Mesendoderm (in vitro differentiated cells): ENCODE measurements around the gene PPARGC1A.

ENCODE experiments used
- DNase-seq: peaks from one replicate; pipeline ENCODE4 v3.0.0; 2013
- H2AK5ac ChIP-seq: 2 replicates; pipeline ENCODE4 v1.6.1; 2013; ENCODE audit warnings: low read length, inconsistent platforms
- H2BK120ac ChIP-seq: 2 replicates; pipeline ENCODE4 v1.6.1; 2013; ENCODE audit warnings: low read depth, mild to moderate bottlenecking, low read length, moderate library complexity, mixed read lengths
- H2BK15ac ChIP-seq: replicated peaks from 2 replicates; pipeline ENCODE4 v1.6.1; 2013; ENCODE audit warnings: low read depth, mild to moderate bottlenecking, moderate library complexity
- H2BK5ac ChIP-seq: 2 replicates; pipeline ENCODE4 v1.6.1; 2013; ENCODE audit warnings: low read length, inconsistent platforms
- H3K18ac ChIP-seq: 2 replicates; pipeline ENCODE4 v1.6.1; 2013; ENCODE audit warnings: mild to moderate bottlenecking, low read length, mixed read lengths
- H3K23ac ChIP-seq: one replicate; pipeline ENCODE4 v1.6.1; 2013; ENCODE audit warnings: low read length
- H3K27ac ChIP-seq: 2 replicates; pipeline ENCODE4 v1.5.1; 2013; ENCODE audit warnings: low read depth, mild to moderate bottlenecking, inconsistent platforms, low read length, moderate library complexity
- H3K27me3 ChIP-seq: 2 replicates; pipeline ENCODE4 v1.6.1; 2013; ENCODE audit warnings: low read length, control low read depth, mild to moderate bottlenecking, inconsistent platforms; ENCODE audit not compliant: insufficient read depth, poor library complexity
- H3K36me3 ChIP-seq: 2 replicates; pipeline ENCODE4 v1.6.1; 2013; ENCODE audit warnings: low read length, inconsistent platforms; ENCODE audit not compliant: control insufficient read depth, insufficient read depth
- H3K4ac ChIP-seq: one replicate; pipeline ENCODE4 v1.6.1; 2013; ENCODE audit warnings: low read depth, mild to moderate bottlenecking, low read length, moderate library complexity
- H3K4me1 ChIP-seq: 2 replicates; pipeline ENCODE4 v1.6.1; 2013; ENCODE audit warnings: low read depth, low read length, inconsistent platforms; ENCODE audit not compliant: control insufficient read depth
- H3K4me2 ChIP-seq: 2 replicates; pipeline ENCODE4 v1.6.1; 2013; ENCODE audit warnings: low read length
- H3K4me3 ChIP-seq: 2 replicates; pipeline ENCODE4 v1.5.1; 2013; ENCODE audit warnings: mild to moderate bottlenecking, low read length
- H3K56ac ChIP-seq: one replicate; pipeline ENCODE4 v1.6.1; 2013; ENCODE audit warnings: low read length
- H3K79me1 ChIP-seq: 2 replicates; pipeline ENCODE4 v1.6.1; 2013; ENCODE audit warnings: low read length, inconsistent platforms
- H3K79me2 ChIP-seq: 2 replicates; pipeline ENCODE4 v1.6.1; 2013; ENCODE audit warnings: mild to moderate bottlenecking, low read length; ENCODE audit not compliant: control insufficient read depth, insufficient read depth
- H3K9ac ChIP-seq: 2 replicates; pipeline ENCODE4 v1.6.1; 2013; ENCODE audit warnings: low read length, inconsistent platforms
- H4K5ac ChIP-seq: one replicate; pipeline ENCODE4 v1.6.1; 2013; ENCODE audit warnings: low read length
- H4K8ac ChIP-seq: one replicate; pipeline ENCODE4 v1.6.1; 2013; ENCODE audit warnings: low read depth, mild to moderate bottlenecking, control low read depth, low read length, moderate library complexity
- WGBS: extraction: QIAGEN DNeasy Blood & Tissue Kit; methylation state at CpG from one replicate; pipeline ENCODE4 v1.1.7; 2013; ENCODE audit warnings: low lambda C conversion rate, missing lambda C conversion rate; ENCODE audit not compliant: insufficient coverage; ENCODE audit errors: extremely low coverage; 5-methylcytosine and 5-hydroxymethylcytosine counted together

The PPARGC1A gene

GRCh38 chr4:23887989-23888388, 1.9 kb downstream of the PPARGC1A start:
- no peak overlapping the region for H3K18ac ChIP-seq
- H4K8ac ChIP-seq: no peak overlapping the region
- no peak overlapping the region for H2BK5ac ChIP-seq
- H3K4me1 ChIP-seq: peaks cover 5% of the 10 kb centered on the region
- no peaks in the 10 kb centered on the region for H3K36me3 ChIP-seq
- no peak overlapping the region for H3K27ac ChIP-seq
- H4K5ac ChIP-seq: no peak overlapping the region
- H3K9ac ChIP-seq: no peak overlapping the region
- no peaks in the 10 kb centered on the region for H3K27me3 ChIP-seq
- H3K4ac ChIP-seq: no peak overlapping the region
- no peak for DNase-seq
- H3K56ac ChIP-seq: no peak overlapping the region
- H3K23ac ChIP-seq: no peak overlapping the region
- H3K79me1 ChIP-seq: no peaks in the 10 kb centered on the region
- H2BK15ac ChIP-seq: no peak overlapping the region
- no peak overlapping the region for H3K4me2 ChIP-seq
- no peak overlapping the region for H2AK5ac ChIP-seq
- H3K4me3 ChIP-seq: no peak overlapping the region
- no CpG with 5 or more reads among the region's 7 CpGs for WGBS
- H3K79me2 ChIP-seq: no peaks in the 10 kb centered on the region
- no peak overlapping the region for H2BK120ac ChIP-seq

GRCh38 chr4:23887173-23887572, 2.7 kb downstream of the PPARGC1A start:
- no peaks in the 10 kb centered on the region for H3K79me1 ChIP-seq
- no peaks in the 10 kb centered on the region for H3K36me3 ChIP-seq
- H3K23ac ChIP-seq: no peak overlapping the region
- peaks cover 5% of the 10 kb centered on the region for H3K4me1 ChIP-seq
- WGBS: no CpG with 5 or more reads among the region's 3 CpGs
- no peak overlapping the region for H3K56ac ChIP-seq
- no peak overlapping the region for H3K9ac ChIP-seq
- no peaks in the 10 kb centered on the region for H3K27me3 ChIP-seq
- no peak overlapping the region for H3K4ac ChIP-seq
- H2BK15ac ChIP-seq: no peak overlapping the region
- DNase-seq: no peak
- no peaks in the 10 kb centered on the region for H3K79me2 ChIP-seq
- no peak overlapping the region for H4K8ac ChIP-seq
- H3K4me2 ChIP-seq: no peak overlapping the region
- no peak overlapping the region for H3K27ac ChIP-seq
- no peak overlapping the region for H4K5ac ChIP-seq
- H3K4me3 ChIP-seq: no peak overlapping the region
- H2AK5ac ChIP-seq: no peak overlapping the region
- no peak overlapping the region for H2BK5ac ChIP-seq
- no peak overlapping the region for H3K18ac ChIP-seq
- H2BK120ac ChIP-seq: no peak overlapping the region

GRCh38 chr4:23885943-23886590, 3.8 kb downstream of the PPARGC1A start:
- H3K18ac ChIP-seq: no peak overlapping the region
- no peak for DNase-seq
- no peak overlapping the region for H3K56ac ChIP-seq
- H3K4me1 ChIP-seq: peaks cover 5% of the 10 kb centered on the region
- H2BK15ac ChIP-seq: no peak overlapping the region
- no peaks in the 10 kb centered on the region for H3K79me1 ChIP-seq
- H3K23ac ChIP-seq: no peak overlapping the region
- H3K9ac ChIP-seq: no peak overlapping the region
- no peak overlapping the region for H3K4ac ChIP-seq
- no peaks in the 10 kb centered on the region for H3K27me3 ChIP-seq
- H3K27ac ChIP-seq: no peak overlapping the region
- no peaks in the 10 kb centered on the region for H3K36me3 ChIP-seq
- no peak overlapping the region for H3K4me3 ChIP-seq
- no peaks in the 10 kb centered on the region for H3K79me2 ChIP-seq
- no peak overlapping the region for H3K4me2 ChIP-seq
- H4K8ac ChIP-seq: no peak overlapping the region
- H2BK5ac ChIP-seq: no peak overlapping the region
- no peak overlapping the region for H2AK5ac ChIP-seq
- H4K5ac ChIP-seq: no peak overlapping the region
- no CpG with 5 or more reads among the region's 6 CpGs for WGBS
- no peak overlapping the region for H2BK120ac ChIP-seq

- Histone ChIP-seq H3K36me3 (no peaks in the 10 kb centered on the region), H3K4me2 (no peak overlapping the region), H3K4me3 (no peak overlapping the region), H4K5ac (no peak overlapping the region), H3K27me3 (no peaks in the 10 kb centered on the region), H3K56ac (no peak overlapping the region), H2BK15ac (no peak overlapping the region), H3K79me2 (no peaks in the 10 kb centered on the region), H4K8ac (no peak overlapping the region), H3K27ac (no peak overlapping the region), H3K9ac (no peak overlapping the region), H3K79me1 (no peaks in the 10 kb centered on the region), H2AK5ac (no peak overlapping the region), H3K4me1 (peaks cover 4% of the 10 kb centered on the region), H2BK120ac (no peak overlapping the region), H3K18ac (no peak overlapping the region), H3K4ac (no peak overlapping the region), H2BK5ac (no peak overlapping the region), H3K23ac (no peak overlapping the region)
- WGBS: no CpG with 5 or more reads among the region's 1 CpG
- no peak for DNase-seq
Observed at GRCh38 chr4:23884741-23885140, 5.1 kb downstream of the PPARGC1A start.

- Histone ChIP-seq H3K56ac (no peak overlapping the region), H3K27ac (no peak overlapping the region), H3K36me3 (no peaks in the 10 kb centered on the region), H2BK5ac (no peak overlapping the region), H3K79me2 (no peaks in the 10 kb centered on the region), H4K8ac (no peak overlapping the region), H3K79me1 (no peaks in the 10 kb centered on the region), H3K9ac (no peak overlapping the region), H3K4me1 (peaks cover 8% of the 10 kb centered on the region), H3K4ac (no peak overlapping the region), H3K27me3 (no peaks in the 10 kb centered on the region), H3K23ac (no peak overlapping the region), H3K18ac (no peak overlapping the region), H3K4me2 (no peak overlapping the region), H2AK5ac (no peak overlapping the region), H3K4me3 (no peak overlapping the region), H4K5ac (no peak overlapping the region), H2BK15ac (no peak overlapping the region), H2BK120ac (no peak overlapping the region)
- DNase-seq: no peak
Observed at GRCh38 chr4:23884261-23884660, 5.6 kb downstream of the PPARGC1A start.

- H3K4ac ChIP-seq: no peak overlapping the region
- H2BK15ac ChIP-seq: no peak overlapping the region
- no peak overlapping the region for H4K5ac ChIP-seq
- no peak for DNase-seq
- H3K27me3 ChIP-seq: no peaks in the 10 kb centered on the region
- H3K79me1 ChIP-seq: no peaks in the 10 kb centered on the region
- peaks cover 12% of the 10 kb centered on the region for H3K4me1 ChIP-seq
- H3K23ac ChIP-seq: no peak overlapping the region
- H2BK5ac ChIP-seq: no peak overlapping the region
- no peak overlapping the region for H3K56ac ChIP-seq
- H4K8ac ChIP-seq: no peak overlapping the region
- no CpG with 5 or more reads among the region's 5 CpGs for WGBS
- no peak overlapping the region for H3K9ac ChIP-seq
- H3K36me3 ChIP-seq: no peaks in the 10 kb centered on the region
- H3K18ac ChIP-seq: peak overlapping the region; percentile 39
- no peaks in the 10 kb centered on the region for H3K79me2 ChIP-seq
- no peak overlapping the region for H3K4me3 ChIP-seq
- H3K27ac ChIP-seq: no peak overlapping the region
- H2BK120ac ChIP-seq: peak overlapping the region; percentile 54
- H2AK5ac ChIP-seq: no peak overlapping the region
- no peak overlapping the region for H3K4me2 ChIP-seq
Observed at GRCh38 chr4:23882976-23883531, 6.8 kb downstream of the PPARGC1A start.
